HEK293 (cell line): ENCODE results near the gene NKX6-1.

Experiments
- CTCF ChIA-PET: fragments of 350-600 bp; formaldehyde crosslinking; extraction: SDS; loops from one replicate; lab custom pipeline; 2021; ENCODE audit warnings: antibody characterized with exemption; lab: Yijun Ruan, JAX
- POLR2A ChIA-PET: fragments of 300-600 bp; formaldehyde crosslinking; extraction: SDS; loops from one replicate; lab custom pipeline; 2020; ENCODE audit warnings: antibody characterized with exemption, inconsistent platforms; lab: Yijun Ruan, JAX
- H3K27ac ChIP-seq: fragments of 200-500 bp; sonication (Bioruptor generic); 2 replicates; pipeline ENCODE4 v1.5.1; 2014; ENCODE audit warnings: low read depth, low read length, control low read depth, inconsistent platforms; ENCODE audit errors: extremely low read depth
- H3K36me3 ChIP-seq, 2 experiments: fragments of 200-500 bp in 1 of 2; sonication (Bioruptor generic) in 1 of 2; 1 replicate in 1 of 2; 2 replicates in 1 of 2; pipeline ENCODE4 v1.5.1; 2014 to 2017; ENCODE audit warnings: inconsistent platforms in 2 of 2, low read length in 2 of 2; ENCODE audit not compliant: control insufficient read depth in 2 of 2, insufficient read depth in 1 of 2
- H3K4me1 ChIP-seq: fragments of 200-500 bp; sonication (Bioruptor generic); 2 replicates; pipeline ENCODE4 v1.5.1; 2014; ENCODE audit warnings: mild to moderate bottlenecking, low read length, inconsistent platforms; ENCODE audit not compliant: control insufficient read depth, insufficient read depth
- H3K4me3 ChIP-seq: 2 replicates; pipeline ENCODE4 v1.5.1; 2011; ENCODE audit warnings: low read depth, mild to moderate bottlenecking, control low read depth, low read length, moderate library complexity
- H3K9me3 ChIP-seq: fragments of 200-500 bp; sonication (Bioruptor generic); 2 replicates; pipeline ENCODE4 v1.5.1; 2014; ENCODE audit warnings: low read depth, low read length, inconsistent platforms; ENCODE audit not compliant: control insufficient read depth, insufficient read depth
- IKZF3 ChIP-seq: fragments of 450-650 bp; IDR thresholded peaks from 2 replicates; pipeline ENCODE4 v1.5.0; 2018; ENCODE audit warnings: missing biosample characterization, mild to moderate bottlenecking, missing genetic modification characterization, moderate library complexity
- KLF8 ChIP-seq: fragments of 450-650 bp; formaldehyde crosslinking; IDR thresholded peaks from 2 replicates; pipeline ENCODE4 v1.5.1; 2016; ENCODE audit warnings: missing biosample characterization, missing genetic modification characterization
- PRDM1 ChIP-seq: fragments of 450-650 bp; formaldehyde crosslinking; IDR thresholded peaks from 2 replicates; pipeline ENCODE4; 2016; ENCODE audit warnings: missing biosample characterization, missing genetic modification characterization
- YY2 ChIP-seq: fragments of 450-650 bp; formaldehyde crosslinking; IDR thresholded peaks from 2 replicates; pipeline ENCODE4 v1.5.1; 2016; ENCODE audit warnings: missing biosample characterization, missing genetic modification characterization
- ZNF114 ChIP-seq: fragments of 450-650 bp; formaldehyde crosslinking; IDR thresholded peaks from 2 replicates; pipeline ENCODE4 v1.5.0; 2017; ENCODE audit warnings: missing biosample characterization, missing genetic modification characterization
- ZNF341 ChIP-seq: fragments of 450-650 bp; formaldehyde crosslinking; IDR thresholded peaks from 2 replicates; pipeline ENCODE4; 2016; ENCODE audit warnings: low read depth, missing biosample characterization, missing genetic modification characterization
- ZNF37A ChIP-seq: fragments of 450-650 bp; IDR thresholded peaks from 2 replicates; pipeline ENCODE4 v1.5.1; 2018; ENCODE audit warnings: missing biosample characterization, missing genetic modification characterization
- ZNF521 ChIP-seq: fragments of 450-650 bp; formaldehyde crosslinking; IDR thresholded peaks from 2 replicates; pipeline ENCODE4 v1.5.1; 2017; ENCODE audit warnings: missing biosample characterization, mild to moderate bottlenecking, missing genetic modification characterization
- ZNF658 ChIP-seq: fragments of 450-650 bp; formaldehyde crosslinking; IDR thresholded peaks from 2 replicates; pipeline ENCODE4; 2016; ENCODE audit warnings: missing biosample characterization, missing genetic modification characterization
- ZXDB ChIP-seq: fragments of 450-650 bp; formaldehyde crosslinking; IDR thresholded peaks from 2 replicates; pipeline ENCODE4 v1.5.1; 2016; ENCODE audit warnings: missing biosample characterization, missing genetic modification characterization
- TF ChIP-seq, protein P1 (sequence below): fragments of 450-650 bp; formaldehyde crosslinking; IDR thresholded peaks from 2 replicates; pipeline ENCODE4 v1.5.1; 2016; ENCODE audit warnings: missing biosample characterization, missing genetic modification characterization
- TF ChIP-seq, protein P2 (sequence below): fragments of 450-650 bp; formaldehyde crosslinking; IDR thresholded peaks from 2 replicates; pipeline ENCODE4 v1.5.1; 2017; ENCODE audit warnings: missing biosample characterization, missing genetic modification characterization
- TF ChIP-seq, protein P3 (sequence below): fragments of 450-650 bp; formaldehyde crosslinking; IDR thresholded peaks from 2 replicates; pipeline ENCODE4 v1.5.1; 2016; ENCODE audit warnings: missing biosample characterization, missing genetic modification characterization, low read depth
- TF ChIP-seq, protein P4 (sequence below): fragments of 450-650 bp; formaldehyde crosslinking; IDR thresholded peaks from 2 replicates; pipeline ENCODE4 v1.5.1; 2016; ENCODE audit warnings: missing biosample characterization, missing genetic modification characterization
- TF ChIP-seq, protein P5 (sequence below): fragments of 450-650 bp; formaldehyde crosslinking; IDR thresholded peaks from 2 replicates; pipeline ENCODE4 v1.5.1; 2016; ENCODE audit warnings: missing biosample characterization, missing genetic modification characterization

The NKX6-1 gene

DNA sequence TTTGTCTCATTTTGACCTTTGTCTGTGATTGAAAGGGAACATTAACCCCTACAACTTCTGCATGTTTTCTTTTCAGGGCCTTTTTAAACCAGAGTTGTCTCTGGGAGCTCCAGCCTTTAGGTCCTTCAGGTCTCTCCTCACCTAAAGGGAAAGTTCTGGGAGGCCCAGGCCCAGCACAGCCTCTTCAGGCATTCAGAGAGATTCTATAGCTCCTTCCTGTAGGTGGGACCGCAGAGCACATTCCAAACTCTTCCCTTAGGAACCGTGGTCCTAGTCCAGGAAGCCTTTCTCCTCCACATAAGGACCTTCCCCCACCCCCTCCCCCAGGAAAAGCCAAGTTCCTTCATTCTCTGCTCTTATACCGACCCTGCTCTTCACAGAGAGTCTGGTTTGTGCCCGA lies 14.9 kb downstream of the NKX6-1 start (continued):
- TF ChIP-seq, protein P1, sequence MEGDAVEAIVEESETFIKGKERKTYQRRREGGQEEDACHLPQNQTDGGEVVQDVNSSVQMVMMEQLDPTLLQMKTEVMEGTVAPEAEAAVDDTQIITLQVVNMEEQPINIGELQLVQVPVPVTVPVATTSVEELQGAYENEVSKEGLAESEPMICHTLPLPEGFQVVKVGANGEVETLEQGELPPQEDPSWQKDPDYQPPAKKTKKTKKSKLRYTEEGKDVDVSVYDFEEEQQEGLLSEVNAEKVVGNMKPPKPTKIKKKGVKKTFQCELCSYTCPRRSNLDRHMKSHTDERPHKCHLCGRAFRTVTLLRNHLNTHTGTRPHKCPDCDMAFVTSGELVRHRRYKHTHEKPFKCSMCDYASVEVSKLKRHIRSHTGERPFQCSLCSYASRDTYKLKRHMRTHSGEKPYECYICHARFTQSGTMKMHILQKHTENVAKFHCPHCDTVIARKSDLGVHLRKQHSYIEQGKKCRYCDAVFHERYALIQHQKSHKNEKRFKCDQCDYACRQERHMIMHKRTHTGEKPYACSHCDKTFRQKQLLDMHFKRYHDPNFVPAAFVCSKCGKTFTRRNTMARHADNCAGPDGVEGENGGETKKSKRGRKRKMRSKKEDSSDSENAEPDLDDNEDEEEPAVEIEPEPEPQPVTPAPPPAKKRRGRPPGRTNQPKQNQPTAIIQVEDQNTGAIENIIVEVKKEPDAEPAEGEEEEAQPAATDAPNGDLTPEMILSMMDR (tag by site-specific recombination) = no peak
- TF ChIP-seq ZNF341 (tag by site-specific recombination) = no peak
- no peak for TF ChIP-seq YY2
- no peak for TF ChIP-seq ZNF521 (tag by site-specific recombination)
- TF ChIP-seq ZNF658 = no peak
- no peak for TF ChIP-seq KLF8
- no peak for TF ChIP-seq ZNF37A (tag by site-specific recombination)
- TF ChIP-seq, protein P2, sequence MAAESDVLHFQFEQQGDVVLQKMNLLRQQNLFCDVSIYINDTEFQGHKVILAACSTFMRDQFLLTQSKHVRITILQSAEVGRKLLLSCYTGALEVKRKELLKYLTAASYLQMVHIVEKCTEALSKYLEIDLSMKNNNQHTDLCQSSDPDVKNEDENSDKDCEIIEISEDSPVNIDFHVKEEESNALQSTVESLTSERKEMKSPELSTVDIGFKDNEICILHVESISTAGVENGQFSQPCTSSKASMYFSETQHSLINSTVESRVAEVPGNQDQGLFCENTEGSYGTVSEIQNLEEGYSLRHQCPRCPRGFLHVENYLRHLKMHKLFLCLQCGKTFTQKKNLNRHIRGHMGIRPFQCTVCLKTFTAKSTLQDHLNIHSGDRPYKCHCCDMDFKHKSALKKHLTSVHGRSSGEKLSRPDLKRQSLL (tag by site-specific recombination) = no peak
- TF ChIP-seq, protein P3, sequence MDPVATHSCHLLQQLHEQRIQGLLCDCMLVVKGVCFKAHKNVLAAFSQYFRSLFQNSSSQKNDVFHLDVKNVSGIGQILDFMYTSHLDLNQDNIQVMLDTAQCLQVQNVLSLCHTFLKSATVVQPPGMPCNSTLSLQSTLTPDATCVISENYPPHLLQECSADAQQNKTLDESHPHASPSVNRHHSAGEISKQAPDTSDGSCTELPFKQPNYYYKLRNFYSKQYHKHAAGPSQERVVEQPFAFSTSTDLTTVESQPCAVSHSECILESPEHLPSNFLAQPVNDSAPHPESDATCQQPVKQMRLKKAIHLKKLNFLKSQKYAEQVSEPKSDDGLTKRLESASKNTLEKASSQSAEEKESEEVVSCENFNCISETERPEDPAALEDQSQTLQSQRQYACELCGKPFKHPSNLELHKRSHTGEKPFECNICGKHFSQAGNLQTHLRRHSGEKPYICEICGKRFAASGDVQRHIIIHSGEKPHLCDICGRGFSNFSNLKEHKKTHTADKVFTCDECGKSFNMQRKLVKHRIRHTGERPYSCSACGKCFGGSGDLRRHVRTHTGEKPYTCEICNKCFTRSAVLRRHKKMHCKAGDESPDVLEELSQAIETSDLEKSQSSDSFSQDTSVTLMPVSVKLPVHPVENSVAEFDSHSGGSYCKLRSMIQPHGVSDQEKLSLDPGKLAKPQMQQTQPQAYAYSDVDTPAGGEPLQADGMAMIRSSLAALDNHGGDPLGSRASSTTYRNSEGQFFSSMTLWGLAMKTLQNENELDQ (tag by site-specific recombination) = no peak
- TF ChIP-seq PRDM1 (tag by site-specific recombination) = no peak

DNA sequence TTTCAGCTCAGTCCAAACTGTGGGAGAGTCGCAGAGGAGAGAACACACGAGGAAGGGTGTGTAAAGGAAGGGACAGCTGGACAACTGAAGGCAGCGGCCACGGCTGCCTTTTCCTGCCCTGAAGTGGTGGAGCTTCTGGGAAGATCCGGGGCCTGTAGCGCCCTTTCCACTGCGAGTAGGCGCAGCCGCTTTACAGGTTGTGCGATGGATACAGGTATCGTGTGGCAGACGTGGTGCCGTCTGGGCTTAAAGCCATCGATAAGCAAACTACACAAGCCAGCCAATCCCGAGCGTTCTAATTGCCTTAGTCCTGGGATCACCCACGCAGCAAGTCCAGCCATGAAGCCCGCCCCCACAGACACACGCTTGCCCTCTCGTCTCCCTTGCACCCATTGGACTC lies 15.4 kb downstream of the NKX6-1 start:
- CTCF ChIA-PET = interaction anchor here (0.7 kb wide), 1 partner anchor 1127 kb away, joined by 3 read pairs; no protein-coding TSS in a partner anchor
- no peak overlapping the region for H3K4me3 ChIP-seq
- H3K9me3 ChIP-seq = no peaks in the 10 kb centered on the region
- no peak overlapping the region for H3K27ac ChIP-seq
- POLR2A ChIA-PET = no interaction called here
- no peaks in the 10 kb centered on the region for H3K36me3 ChIP-seq
- no peaks in the 10 kb centered on the region for H3K4me1 ChIP-seq
- no peak for TF ChIP-seq IKZF3 (tag by site-specific recombination)
- TF ChIP-seq, protein P4, sequence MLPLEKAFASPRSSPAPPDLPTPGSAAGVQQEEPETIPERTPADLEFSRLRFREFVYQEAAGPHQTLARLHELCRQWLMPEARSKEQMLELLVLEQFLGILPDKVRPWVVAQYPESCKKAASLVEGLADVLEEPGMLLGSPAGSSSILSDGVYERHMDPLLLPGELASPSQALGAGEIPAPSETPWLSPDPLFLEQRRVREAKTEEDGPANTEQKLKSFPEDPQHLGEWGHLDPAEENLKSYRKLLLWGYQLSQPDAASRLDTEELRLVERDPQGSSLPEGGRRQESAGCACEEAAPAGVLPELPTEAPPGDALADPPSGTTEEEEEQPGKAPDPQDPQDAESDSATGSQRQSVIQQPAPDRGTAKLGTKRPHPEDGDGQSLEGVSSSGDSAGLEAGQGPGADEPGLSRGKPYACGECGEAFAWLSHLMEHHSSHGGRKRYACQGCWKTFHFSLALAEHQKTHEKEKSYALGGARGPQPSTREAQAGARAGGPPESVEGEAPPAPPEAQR = no peak
- no peak for TF ChIP-seq ZNF114 (tag by site-specific recombination)
- TF ChIP-seq ZXDB (tag by site-specific recombination) = no peak
- TF ChIP-seq, protein P5, sequence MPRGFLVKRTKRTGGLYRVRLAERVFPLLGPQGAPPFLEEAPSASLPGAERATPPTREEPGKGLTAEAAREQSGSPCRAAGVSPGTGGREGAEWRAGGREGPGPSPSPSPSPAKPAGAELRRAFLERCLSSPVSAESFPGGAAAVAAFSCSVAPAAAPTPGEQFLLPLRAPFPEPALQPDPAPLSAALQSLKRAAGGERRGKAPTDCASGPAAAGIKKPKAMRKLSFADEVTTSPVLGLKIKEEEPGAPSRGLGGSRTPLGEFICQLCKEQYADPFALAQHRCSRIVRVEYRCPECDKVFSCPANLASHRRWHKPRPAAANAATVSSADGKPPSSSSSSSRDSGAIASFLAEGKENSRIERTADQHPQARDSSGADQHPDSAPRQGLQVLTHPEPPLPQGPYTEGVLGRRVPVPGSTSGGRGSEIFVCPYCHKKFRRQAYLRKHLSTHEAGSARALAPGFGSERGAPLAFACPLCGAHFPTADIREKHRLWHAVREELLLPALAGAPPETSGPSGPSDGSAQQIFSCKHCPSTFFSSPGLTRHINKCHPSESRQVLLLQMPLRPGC = no peak
- TF ChIP-seq, all 188 proteins: peak for 0
